CD14-positive monocyte (primary cell): ENCODE data around the gene TNFAIP1. TPM values are rescaled to one million over a fixed set of nuclear protein-coding genes. Genes with fewer than 3 reads are reported as not detected.

ENCODE experiments used
- DNase-seq, 3 donors: peaks; one replicate each; pipeline ENCODE4 v3.0.0-alpha.2; 2011 to 2022
- H2AFZ ChIP-seq: 2 replicates; pipeline ENCODE4 v1.6.0; 2012; ENCODE audit warnings: mild to moderate bottlenecking, low read depth, low read length, inconsistent platforms; ENCODE audit not compliant: insufficient read depth, poor library complexity, severe bottlenecking
- H3K27ac ChIP-seq, 2 donors: 1 replicate in 1 of 2; 2 replicates in 1 of 2; pipeline ENCODE4 v1.5.1; 2012 to 2013; ENCODE audit warnings: low read length in 2 of 2, control low read depth in 1 of 2, inconsistent platforms in 1 of 2, low read depth in 1 of 2, mild to moderate bottlenecking in 1 of 2
- H3K27me3 ChIP-seq, 2 donors: one replicate each; pipeline versions ENCODE4 v1.6.0 to v1.6.1; 2011 to 2013; ENCODE audit warnings: low read length in 2 of 2; ENCODE audit not compliant: control insufficient read depth in 2 of 2, insufficient read depth in 2 of 2
- H3K36me3 ChIP-seq, 2 donors: replicated peaks in 1 of 2; 1 replicate in 1 of 2; 2 replicates in 1 of 2; pipeline versions ENCODE4 v1.5.1 to v1.6.1; 2012 to 2013; ENCODE audit warnings: low read length in 2 of 2, control low read depth in 1 of 2, inconsistent platforms in 1 of 2, mild to moderate bottlenecking in 1 of 2; ENCODE audit not compliant: insufficient read depth in 2 of 2, control insufficient read depth in 1 of 2
- H3K4me1 ChIP-seq, 2 donors: 1 replicate in 1 of 2; 2 replicates in 1 of 2; pipeline versions ENCODE4 v1.5.1 to v1.6.1; 2012 to 2013; ENCODE audit warnings: low read length in 2 of 2, control low read depth in 1 of 2, inconsistent platforms in 1 of 2, mild to moderate bottlenecking in 1 of 2, moderate library complexity in 1 of 2; ENCODE audit not compliant: insufficient read depth in 2 of 2, control insufficient read depth in 1 of 2
- H3K4me2 ChIP-seq: replicated peaks from 2 replicates; pipeline ENCODE3; 2012; ENCODE audit warnings: low read length, moderate library complexity, mild to moderate bottlenecking; ENCODE audit not compliant: poor library complexity, severe bottlenecking; ENCODE audit errors: extremely low read depth
- H3K4me3 ChIP-seq, 3 experiments: fragments of 200-600 bp in 1 of 3; sonication (generic) in 1 of 3; replicated peaks in 1 of 3; 1 replicate in 2 of 3; 2 replicates in 1 of 3; pipeline ENCODE4 v1.5.1; 2011 to 2013; ENCODE audit warnings: low read length in 3 of 3, mild to moderate bottlenecking in 3 of 3, control low read depth in 2 of 3, low read depth in 2 of 3, inconsistent platforms in 1 of 3, moderate library complexity in 1 of 3
- H3K79me2 ChIP-seq: 2 replicates; pipeline ENCODE4 v1.6.0; 2012; ENCODE audit warnings: mild to moderate bottlenecking, control low read depth, inconsistent platforms, low read length, moderate library complexity; ENCODE audit not compliant: insufficient read depth
- H3K9ac ChIP-seq: 2 replicates; pipeline ENCODE4 v1.6.0; 2017; ENCODE audit warnings: low read length, mild to moderate bottlenecking; ENCODE audit not compliant: insufficient read depth, poor library complexity, severe bottlenecking
- H3K9me3 ChIP-seq, 2 donors: replicated peaks in 1 of 2; 1 replicate in 1 of 2; 2 replicates in 1 of 2; pipeline versions ENCODE4 v1.5.1 to v1.6.1; 2012 to 2013; ENCODE audit warnings: low read length in 2 of 2, control low read depth in 1 of 2; ENCODE audit not compliant: control insufficient read depth in 1 of 2, insufficient read depth in 1 of 2
- H4K20me1 ChIP-seq: 2 replicates; pipeline ENCODE4 v1.6.0; 2012; ENCODE audit warnings: mild to moderate bottlenecking, low read length, control low read depth, moderate library complexity; ENCODE audit not compliant: insufficient read depth
- H3K27ac Mint-ChIP-seq, 7 donors: one replicate each; pipeline ENCODE4 v1.8.0; 2020; ENCODE audit warnings: mild to moderate bottlenecking in 7 of 7, mixed read lengths in 7 of 7, moderate library complexity in 6 of 7, inconsistent platforms in 2 of 7
- H3K27me3 Mint-ChIP-seq, 3 donors: one replicate each; pipeline ENCODE4 v1.8.0; 2021 to 2022; ENCODE audit warnings: low read depth in 3 of 3, mild to moderate bottlenecking in 3 of 3, mixed read lengths in 3 of 3, moderate library complexity in 3 of 3, inconsistent platforms in 1 of 3
- H3K36me3 Mint-ChIP-seq, 2 donors: one replicate each; pipeline ENCODE4 v1.8.0; 2020; ENCODE audit warnings: mixed read lengths in 2 of 2, inconsistent platforms in 1 of 2, mild to moderate bottlenecking in 1 of 2
- H3K4me1 Mint-ChIP-seq: one replicate; pipeline ENCODE4 v1.8.0; 2020; ENCODE audit warnings: mild to moderate bottlenecking, mixed read lengths
- H3K4me3 Mint-ChIP-seq, 2 donors: one replicate each; pipeline ENCODE4 v1.8.0; 2020; ENCODE audit warnings: mild to moderate bottlenecking in 2 of 2, mixed read lengths in 2 of 2, moderate library complexity in 1 of 2
- H3K9me3 Mint-ChIP-seq, 7 donors: one replicate each; pipeline ENCODE4 v1.8.0; 2020 to 2022; ENCODE audit warnings: mixed read lengths in 7 of 7, mild to moderate bottlenecking in 6 of 7, moderate library complexity in 6 of 7, inconsistent platforms in 2 of 7
- WGBS: methylation state at CpG from one replicate; pipeline ENCODE4 v1.1.5; 2013; ENCODE audit warnings: missing lambda C conversion rate; ENCODE audit not compliant: insufficient coverage; 5-methylcytosine and 5-hydroxymethylcytosine counted together
- intact Hi-C, 2 donors: fragments of 100-400 bp; cut with micrococcal nuclease; formaldehyde crosslinking; loops; one replicate each; pipeline versions ENCODE4 v1.15.0 to v1.15.1; 2023
- polyA plus RNA-seq, 3 donors: library from polyadenylated mRNA; depleted of rRNA in 1 of 3; unstranded in 2 of 3; stranded (reverse) in 1 of 3; fragments of 300-500 nt in 2 of 3; fragments of >200 nt in 1 of 3; fragmentation: Illumina TruSeq in 2 of 3; gene quantifications; 1 replicate in 2 of 3; 2 replicates in 1 of 3; pipeline ENCODE4 v1.2.3, GENCODE V29; 2012 to 2021
- TF ChIP-seq, protein P1 (sequence below): fragments of 200-600 bp; IDR thresholded peaks from one replicate; pipeline ENCODE4 v1.8.0; 2022; ENCODE audit warnings: antibody characterized with exemption, mild to moderate bottlenecking

The TNFAIP1 gene
- polyA plus RNA-seq, 3 donors, result 7.2 to 9.5 (median 9.4) TPM

DNA sequence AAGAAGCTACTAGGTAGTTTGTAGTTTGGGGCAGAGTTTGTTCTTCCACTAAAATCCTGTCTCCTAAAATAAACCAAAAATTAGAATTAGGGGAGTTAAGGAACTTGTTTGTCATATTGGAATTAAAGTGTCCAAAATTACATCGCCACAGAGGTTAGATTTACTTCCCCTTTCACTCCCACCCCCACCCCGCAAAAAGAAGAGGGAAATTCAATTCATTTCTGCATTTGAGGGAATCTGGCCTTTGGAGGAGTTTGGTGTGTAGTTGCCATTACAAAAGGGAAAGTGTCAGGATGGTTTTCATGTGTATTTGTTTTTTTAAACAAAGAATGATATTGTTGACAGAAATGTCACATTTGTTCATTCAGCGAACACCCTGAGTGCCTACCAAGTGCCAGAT lies 10.8 kb upstream of the TNFAIP1 start:
- WGBS, result 100% methylated on average over 1 of the region's 3 CpGs
- Histone ChIP-seq H3K9ac (no peak overlapping the region), H3K4me3 (no peak overlapping the region), H4K20me1 (no peaks in the 10 kb centered on the region), H3K79me2 (peaks cover 26% of the 10 kb centered on the region), H3K27ac (peak overlapping the region in 1 of 2 donors; percentile 36), H2AFZ (no peak overlapping the region), H3K27me3 (no peaks in the 10 kb centered on the region), H3K36me3 (peaks cover 24 to 40% of the 10 kb centered on the region in 2 donors), H3K9me3 (no peaks in the 10 kb centered on the region), H3K4me2 (peak overlapping the region; percentile 24), H3K4me1 (peaks cover 19 to 24% of the 10 kb centered on the region in 2 donors)
- Mint-ChIP-seq H3K9me3 (no peaks in the 10 kb centered on the region), H3K27ac (peak overlapping the region in 4 of 7 donors; percentile 41 to 78 (median 59)), H3K4me1 (peaks cover 24% of the 10 kb centered on the region), H3K27me3 (no peaks in the 10 kb centered on the region), H3K36me3 (peaks cover 29 to 39% of the 10 kb centered on the region in 2 donors), H3K4me3 (peak overlapping the region in 1 of 2 donors; percentile 11)
- TF ChIP-seq, protein P1, sequence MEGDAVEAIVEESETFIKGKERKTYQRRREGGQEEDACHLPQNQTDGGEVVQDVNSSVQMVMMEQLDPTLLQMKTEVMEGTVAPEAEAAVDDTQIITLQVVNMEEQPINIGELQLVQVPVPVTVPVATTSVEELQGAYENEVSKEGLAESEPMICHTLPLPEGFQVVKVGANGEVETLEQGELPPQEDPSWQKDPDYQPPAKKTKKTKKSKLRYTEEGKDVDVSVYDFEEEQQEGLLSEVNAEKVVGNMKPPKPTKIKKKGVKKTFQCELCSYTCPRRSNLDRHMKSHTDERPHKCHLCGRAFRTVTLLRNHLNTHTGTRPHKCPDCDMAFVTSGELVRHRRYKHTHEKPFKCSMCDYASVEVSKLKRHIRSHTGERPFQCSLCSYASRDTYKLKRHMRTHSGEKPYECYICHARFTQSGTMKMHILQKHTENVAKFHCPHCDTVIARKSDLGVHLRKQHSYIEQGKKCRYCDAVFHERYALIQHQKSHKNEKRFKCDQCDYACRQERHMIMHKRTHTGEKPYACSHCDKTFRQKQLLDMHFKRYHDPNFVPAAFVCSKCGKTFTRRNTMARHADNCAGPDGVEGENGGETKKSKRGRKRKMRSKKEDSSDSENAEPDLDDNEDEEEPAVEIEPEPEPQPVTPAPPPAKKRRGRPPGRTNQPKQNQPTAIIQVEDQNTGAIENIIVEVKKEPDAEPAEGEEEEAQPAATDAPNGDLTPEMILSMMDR, result no peak
- intact Hi-C loops, result loop anchor here in 1 of 2 donors (5.0 kb wide), 1 partner anchor 33 kb away; the partner anchor contains the start of gene POLDIP2
- DNase-seq, result peak in 1 of 3 donors; percentile 38

DNA sequence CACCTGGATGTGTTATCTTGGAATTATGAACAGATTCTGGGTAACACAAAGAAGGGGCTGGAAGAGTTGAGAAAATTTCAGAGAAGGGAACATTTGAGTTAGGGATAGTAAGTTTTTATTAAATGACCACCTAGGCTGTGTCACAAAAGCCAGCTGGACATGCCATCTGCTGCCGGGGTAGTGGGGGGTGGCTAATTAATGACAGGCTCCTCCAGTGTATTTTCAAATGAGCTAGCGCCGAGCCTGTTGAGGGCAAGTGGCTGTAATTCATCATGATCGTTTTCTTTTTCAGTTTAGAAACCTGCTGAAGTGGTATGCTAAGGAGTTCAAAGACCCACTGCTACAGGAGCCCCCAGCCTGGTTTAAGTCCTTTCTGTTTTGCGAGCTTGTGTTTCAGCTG lies 10.3 kb upstream of the TNFAIP1 start:
- Histone ChIP-seq H3K4me2 (no peak overlapping the region), H2AFZ (no peak overlapping the region), H3K27me3 (no peaks in the 10 kb centered on the region), H3K27ac (no peak overlapping the region), H3K4me1 (peaks cover 17 to 20% of the 10 kb centered on the region in 2 donors), H3K9me3 (no peaks in the 10 kb centered on the region), H3K9ac (no peak overlapping the region), H4K20me1 (no peaks in the 10 kb centered on the region), H3K79me2 (peaks cover 21% of the 10 kb centered on the region), H3K36me3 (peaks cover 24 to 44% of the 10 kb centered on the region in 2 donors), H3K4me3 (no peak overlapping the region)
- DNase-seq, result no peak
- H3K9me3 Mint-ChIP-seq, result no peaks in the 10 kb centered on the region
- H3K4me3 Mint-ChIP-seq, result no peak overlapping the region
- H3K27ac Mint-ChIP-seq, result peak overlapping the region in 1 of 7 donors; percentile 18
- TF ChIP-seq, protein P1, result no peak
- intact Hi-C loops, result no loop called here
- H3K27me3 Mint-ChIP-seq, result no peaks in the 10 kb centered on the region
- 100% methylated on average over 2 of the region's 5 CpGs for WGBS
- peaks cover 30 to 44% of the 10 kb centered on the region in 2 donors for H3K36me3 Mint-ChIP-seq
- peaks cover 19% of the 10 kb centered on the region for H3K4me1 Mint-ChIP-seq
